Parathyroid adenoma (tissue), 2 donors: ENCODE measurements around the gene KIF13A.
"Not testable (repeated sequence)": the region's sequence is repeated elsewhere in the genome, so short reads cannot be mapped to it uniquely, and the experiment has no call there.

Experiments
- H2AFZ ChIP-seq: fragments of 300-600 bp; sonication (generic); one replicate; pipeline ENCODE4 v1.7.0; 2017; ENCODE audit warnings: antibody characterized with exemption, mild to moderate bottlenecking
- H3K27ac ChIP-seq: fragments of 300-600 bp; sonication (generic); one replicate; pipeline ENCODE4 v1.7.0; 2017
- H3K27me3 ChIP-seq: fragments of 300-600 bp; sonication (generic); one replicate; pipeline ENCODE4 v1.7.0; 2017; ENCODE audit warnings: low read length; ENCODE audit not compliant: control insufficient read depth, insufficient read depth
- H3K36me3 ChIP-seq: fragments of 300-600 bp; sonication (generic); one replicate; pipeline ENCODE4 v1.7.0; 2017; ENCODE audit warnings: low read length; ENCODE audit not compliant: control insufficient read depth, insufficient read depth
- H3K4me1 ChIP-seq: fragments of 300-600 bp; sonication (generic); one replicate; pipeline ENCODE4 v1.7.0; 2017; ENCODE audit warnings: control low read depth
- H3K4me2 ChIP-seq: fragments of 300-600 bp; sonication (generic); one replicate; pipeline ENCODE4 v1.7.0; 2017; ENCODE audit warnings: low read length
- H3K4me3 ChIP-seq: fragments of 300-600 bp; sonication (generic); one replicate; pipeline ENCODE4 v1.7.0; 2017; ENCODE audit warnings: low read depth, low read length
- H3K79me2 ChIP-seq: fragments of 300-600 bp; sonication (generic); one replicate; pipeline ENCODE4 v1.7.0; 2017; ENCODE audit warnings: control low read depth
- H3K9ac ChIP-seq: fragments of 300-600 bp; sonication (generic); one replicate; pipeline ENCODE4 v1.7.0; 2017; ENCODE audit warnings: mild to moderate bottlenecking
- H3K9me3 ChIP-seq: fragments of 300-600 bp; sonication (generic); one replicate; pipeline ENCODE4 v1.7.0; 2017; ENCODE audit warnings: low read length; ENCODE audit not compliant: control insufficient read depth
- CTCF ChIP-seq: fragments of 300-600 bp; sonication (generic); IDR thresholded peaks from one replicate; pipeline ENCODE4 v1.7.0; 2017; ENCODE audit warnings: antibody characterized with exemption, mild to moderate bottlenecking
- donor health status: primary hyperparathyroidism.

KIF13A gene

GRCh38 chr6:18022398-18023231, 35.2 kb upstream of the KIF13A start:
- Histone ChIP-seq H3K4me3 (no peak overlapping the region), H3K4me2 (no peak overlapping the region), H3K36me3 (no peaks in the 10 kb centered on the region), H2AFZ (no peak overlapping the region), H3K27ac (no peak overlapping the region), H3K79me2 (no peaks in the 10 kb centered on the region), H3K9me3 (no peaks in the 10 kb centered on the region), H3K4me1 (no peaks in the 10 kb centered on the region), H3K27me3 (no peaks in the 10 kb centered on the region), H3K9ac (no peak overlapping the region)
- TF ChIP-seq CTCF: no peak

DNA sequence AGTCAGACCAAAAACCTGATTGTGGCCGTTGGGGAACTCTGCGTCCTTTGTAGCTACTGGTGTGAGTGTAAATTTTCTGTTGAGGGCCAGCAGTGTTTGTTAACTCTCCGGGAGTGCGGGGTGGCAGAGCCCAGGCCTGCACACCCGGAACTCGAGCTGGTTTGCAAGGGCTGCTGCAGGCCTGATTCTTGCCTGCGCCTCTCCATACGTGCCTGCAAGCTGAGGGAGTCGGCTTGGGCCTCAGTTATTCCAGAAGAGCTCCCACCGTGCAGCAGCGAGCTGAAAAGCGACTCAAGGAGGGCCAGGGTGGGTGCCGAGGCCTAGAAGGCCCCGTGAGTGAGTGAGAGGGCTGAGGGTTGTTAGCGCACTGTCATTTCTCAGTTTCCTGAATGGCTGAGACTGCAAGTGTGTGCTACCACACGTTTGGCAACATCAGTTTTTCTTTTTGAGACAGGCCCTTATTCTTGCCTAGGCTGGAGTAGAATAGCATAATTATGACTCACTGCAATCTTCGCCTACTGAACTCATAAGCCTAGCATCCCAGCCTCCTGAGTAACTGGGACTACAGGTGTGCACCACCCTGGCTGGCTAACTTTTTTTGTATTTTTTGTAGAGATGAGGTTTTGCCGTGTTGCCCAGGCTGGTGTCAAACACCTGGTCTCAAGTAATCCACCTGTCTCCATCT, 33.9 kb upstream of the KIF13A start:
- no peak overlapping the region for H3K4me2 ChIP-seq
- no peak overlapping the region for H2AFZ ChIP-seq
- H3K79me2 ChIP-seq: no peaks in the 10 kb centered on the region
- no peaks in the 10 kb centered on the region for H3K9me3 ChIP-seq
- H3K4me1 ChIP-seq: no peaks in the 10 kb centered on the region
- H3K27me3 ChIP-seq: no peaks in the 10 kb centered on the region
- H3K9ac ChIP-seq: no peak overlapping the region
- no peaks in the 10 kb centered on the region for H3K36me3 ChIP-seq
- TF ChIP-seq CTCF: no peak
- no peak overlapping the region for H3K4me3 ChIP-seq
- no peak overlapping the region for H3K27ac ChIP-seq

DNA sequence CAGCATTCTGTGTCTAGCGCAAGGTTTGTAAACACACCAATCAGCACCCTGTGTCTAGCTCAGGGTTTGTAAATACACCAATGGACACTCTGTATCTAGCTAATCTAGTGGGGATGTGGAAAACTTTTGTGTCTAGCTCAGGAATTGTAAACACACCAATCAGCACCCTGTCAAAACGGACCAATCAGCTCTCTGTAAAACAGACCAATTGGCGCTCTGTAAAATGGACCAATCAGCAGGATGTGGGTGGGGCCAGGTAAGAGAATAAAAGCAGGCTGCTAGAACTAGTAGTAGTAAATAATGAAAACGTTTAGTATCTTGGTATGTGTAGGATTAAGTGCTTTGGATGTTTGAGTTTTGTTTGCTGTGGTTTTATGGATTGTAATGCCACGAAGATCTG, 33.1 kb upstream of the KIF13A start:
- H3K4me2 ChIP-seq, H3K9ac ChIP-seq, H3K27me3 ChIP-seq, H3K27ac ChIP-seq, H2AFZ ChIP-seq, H3K79me2 ChIP-seq, H3K9me3 ChIP-seq, H3K4me1 ChIP-seq, H3K4me3 ChIP-seq, H3K36me3 ChIP-seq: not testable (repeated sequence)

DNA sequence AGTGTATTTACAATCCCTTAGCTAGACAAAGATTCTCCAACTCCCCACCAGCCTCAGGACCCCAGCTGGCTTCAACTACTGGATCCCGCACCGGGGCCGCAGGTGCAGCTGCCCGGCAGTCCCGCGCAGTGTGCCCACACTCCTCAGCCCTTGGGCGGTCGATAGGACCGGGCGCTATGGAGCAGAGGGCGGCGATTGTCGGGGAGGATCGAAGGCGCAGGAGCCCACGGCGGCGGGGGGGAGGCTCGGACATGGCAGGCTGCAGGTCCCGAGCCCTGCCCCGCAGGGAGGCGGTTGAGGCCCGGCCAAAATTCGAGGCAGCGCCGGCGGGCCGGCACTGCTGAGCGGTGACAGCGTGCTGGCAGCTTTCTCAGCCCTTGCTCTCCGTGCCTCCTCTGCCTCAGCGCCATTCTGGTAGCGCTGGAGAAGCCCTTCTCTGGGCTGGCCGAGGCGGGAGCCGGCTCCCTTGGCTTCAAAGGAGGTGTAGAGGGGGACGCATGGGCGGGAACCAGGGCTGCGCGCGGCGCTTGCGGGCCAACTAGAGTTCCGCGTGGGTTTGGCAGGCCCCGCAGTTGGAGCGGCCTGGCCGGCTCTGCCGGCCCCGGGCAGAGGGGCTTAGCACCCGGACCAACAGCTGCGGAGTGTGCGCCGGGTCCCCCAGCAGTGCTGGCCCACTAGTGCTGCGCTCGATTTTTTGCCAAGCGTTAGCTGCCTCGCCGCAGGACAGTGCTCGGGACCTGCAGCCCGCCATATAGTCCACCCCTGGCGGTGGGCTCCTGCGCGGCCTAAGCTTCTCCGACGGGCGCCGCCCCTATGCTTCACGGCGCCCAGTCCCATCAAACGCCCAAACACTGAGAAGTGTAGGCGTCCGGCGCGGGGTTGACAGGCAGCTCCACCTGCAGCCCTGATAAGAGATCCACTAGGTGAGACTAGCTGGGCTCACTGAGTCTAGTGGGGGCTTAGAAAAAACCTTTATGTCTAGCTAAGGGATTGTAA, 32.4 kb upstream of the KIF13A start:
- Histone ChIP-seq H3K27me3 (no peaks in the 10 kb centered on the region), H2AFZ (no peak overlapping the region), H3K4me3 (no peak overlapping the region), H3K4me2 (no peak overlapping the region), H3K9me3 (no peaks in the 10 kb centered on the region), H3K9ac (no peak overlapping the region), H3K4me1 (no peaks in the 10 kb centered on the region), H3K36me3 (no peaks in the 10 kb centered on the region), H3K79me2 (no peaks in the 10 kb centered on the region), H3K27ac (no peak overlapping the region)
- TF ChIP-seq CTCF: no peak

- not testable (repeated sequence) for H3K9ac ChIP-seq, H2AFZ ChIP-seq, H3K79me2 ChIP-seq, H3K36me3 ChIP-seq, H3K9me3 ChIP-seq, H3K4me1 ChIP-seq, H3K4me2 ChIP-seq, H3K27me3 ChIP-seq, H3K4me3 ChIP-seq, H3K27ac ChIP-seq
These were observed 31.7 kb upstream of the KIF13A start for GRCh38 chr6:18019133-18019532.
